Cardiac septum (tissue), 1 donor: ENCODE data around the gene SIK3. TPM values are rescaled to one million over a fixed set of nuclear protein-coding genes. Genes with fewer than 3 reads are reported as not detected.

Experiments
- DNase-seq: peaks from one replicate; pipeline ENCODE4 v3.0.0-alpha.2; 2020; ENCODE audit warnings: low spot score
- intact Hi-C: fragments of 100-400 bp; cut with DNase I; formaldehyde crosslinking; loops from one replicate; pipeline ENCODE4 v1.14.0; 2022
- total RNA-seq: library from RNA; stranded (reverse); fragmentation: NEBNext Ultra II Directional; extraction: Animal tissue kit (Norgen Biotek cat#: 25700); gene quantifications from one replicate; pipeline ENCODE4 v1.2.1, GENCODE V29; 2021
- donor health status: DM: no; HTN: no; CAD: no.

The SIK3 gene
- total RNA-seq, 1 donor from 2014 or later = 47.4 TPM

DNA sequence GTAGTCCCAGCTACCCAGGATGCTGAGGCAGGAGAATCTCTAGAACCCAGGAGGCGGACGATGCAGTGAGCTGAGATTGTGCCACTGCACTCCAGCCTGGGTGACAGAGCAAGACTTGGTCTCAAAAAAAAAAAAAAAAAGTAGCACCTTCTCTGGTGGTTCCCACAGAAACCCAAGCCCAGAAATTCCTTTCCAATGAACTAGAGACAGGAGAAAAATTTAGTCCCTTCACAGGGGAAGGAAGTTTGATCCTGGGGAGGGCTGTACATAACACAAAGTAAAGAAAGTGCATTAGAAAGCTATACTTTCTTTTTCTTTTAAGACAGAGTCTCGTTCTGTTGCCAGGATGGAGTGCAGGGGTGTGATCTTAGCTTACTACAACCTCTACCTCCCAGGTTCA lies 235.3 kb downstream of the SIK3 start:
- no peak for DNase-seq
- intact Hi-C loops = no loop called here

DNA sequence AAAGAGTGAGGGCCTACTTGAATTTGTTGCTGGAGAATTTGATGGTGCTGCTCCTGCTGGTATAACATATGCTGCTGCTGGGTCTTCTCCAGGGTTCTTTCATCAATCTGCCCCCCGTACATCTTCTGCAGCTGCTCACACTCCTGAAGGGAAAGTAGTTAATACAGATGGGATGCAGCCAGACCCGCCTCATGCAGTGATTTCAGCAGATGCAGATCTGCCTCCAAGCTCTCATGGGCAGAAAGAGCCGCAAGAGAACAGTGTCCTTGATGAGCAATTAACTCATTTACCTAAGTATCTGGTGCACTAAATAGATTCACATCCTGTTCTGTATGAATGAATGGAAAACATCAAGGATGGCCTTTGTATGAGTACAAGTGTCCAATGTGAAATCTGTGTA lies 236.0 kb downstream of the SIK3 start:
- DNase-seq = no peak
- intact Hi-C loops = no loop called here

DNA sequence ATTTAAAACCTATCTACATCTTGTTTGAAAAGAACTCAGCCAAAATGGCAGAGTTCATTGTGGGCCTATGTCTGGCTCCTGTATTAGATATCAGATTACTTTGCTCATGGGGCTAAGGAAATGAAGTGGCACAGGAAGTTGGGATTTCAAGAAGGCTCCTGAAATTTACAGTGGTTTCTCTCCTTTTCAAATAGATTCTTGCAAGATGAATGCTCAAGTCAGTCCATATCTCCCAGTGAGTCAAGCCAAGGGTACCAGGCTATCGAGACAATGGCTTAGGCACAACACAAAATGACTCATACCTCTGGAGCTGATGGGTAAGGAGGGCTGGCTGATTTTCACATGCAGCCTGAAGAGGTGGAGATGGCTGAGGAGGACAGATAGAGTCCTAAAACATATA lies 236.7 kb downstream of the SIK3 start:
- intact Hi-C loops = no loop called here
- no peak for DNase-seq

DNA sequence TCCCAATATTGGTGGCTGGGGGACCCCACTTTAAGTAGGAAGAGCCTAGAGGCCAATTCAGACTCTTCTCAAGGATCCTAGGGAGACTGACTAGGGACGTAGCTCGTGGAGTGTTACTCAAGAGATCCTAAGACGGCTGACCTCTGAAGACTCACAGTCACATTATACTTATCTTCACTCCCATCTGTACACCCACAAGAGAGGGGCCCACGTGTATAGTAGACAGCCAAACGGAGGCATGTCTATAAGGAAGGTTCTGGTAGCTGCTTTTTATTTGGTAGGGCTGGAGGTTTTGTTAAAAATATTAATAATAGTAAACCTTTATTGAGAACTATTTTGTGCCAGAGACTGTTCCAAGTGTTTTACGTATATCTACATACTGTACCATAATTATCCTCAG lies 237.9 kb downstream of the SIK3 start:
- intact Hi-C loops = no loop called here
- DNase-seq = no peak

DNA sequence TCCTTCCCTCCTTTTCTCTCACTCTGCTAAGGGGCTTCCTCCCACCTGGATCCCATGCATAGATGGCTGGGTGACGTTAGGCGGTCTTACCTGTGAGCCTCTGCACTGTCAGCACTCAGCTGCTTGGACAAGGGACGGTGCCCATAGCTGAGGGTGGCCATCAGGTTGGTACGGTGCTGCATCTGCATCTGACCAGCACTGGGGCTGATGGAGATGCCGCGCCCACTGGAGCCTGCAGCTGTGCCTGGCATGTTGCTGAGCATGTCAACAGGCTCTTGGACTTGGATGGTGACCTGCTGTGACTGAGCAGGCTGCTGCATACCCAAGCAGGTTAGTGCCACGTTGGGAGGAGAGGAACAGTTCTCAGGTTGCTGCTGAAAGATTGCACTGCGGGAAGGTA lies 239.1 kb downstream of the SIK3 start:
- no peak for DNase-seq
- intact Hi-C loops = no loop called here

DNA sequence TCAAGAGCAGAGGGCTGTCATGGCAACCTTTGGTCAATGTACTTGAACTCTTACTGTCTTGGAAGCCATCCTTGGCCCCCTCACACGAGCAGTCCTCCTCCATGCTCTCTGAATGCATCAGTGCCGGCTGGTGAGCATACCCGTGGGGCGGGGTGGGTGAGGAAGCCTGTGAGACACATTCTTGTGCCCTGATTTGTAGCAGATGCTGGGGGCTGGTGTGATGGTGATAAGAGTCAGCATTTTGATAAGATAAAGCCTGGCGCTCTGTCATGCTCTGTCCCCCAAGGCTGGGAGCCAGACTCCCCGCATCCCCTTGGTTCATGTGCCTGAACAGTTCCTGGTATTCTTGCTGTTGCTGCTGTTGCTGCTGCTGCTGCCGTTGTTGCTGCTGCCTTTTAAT lies 240.3 kb downstream of the SIK3 start:
- DNase-seq = no peak
- intact Hi-C loops = no loop called here

DNA sequence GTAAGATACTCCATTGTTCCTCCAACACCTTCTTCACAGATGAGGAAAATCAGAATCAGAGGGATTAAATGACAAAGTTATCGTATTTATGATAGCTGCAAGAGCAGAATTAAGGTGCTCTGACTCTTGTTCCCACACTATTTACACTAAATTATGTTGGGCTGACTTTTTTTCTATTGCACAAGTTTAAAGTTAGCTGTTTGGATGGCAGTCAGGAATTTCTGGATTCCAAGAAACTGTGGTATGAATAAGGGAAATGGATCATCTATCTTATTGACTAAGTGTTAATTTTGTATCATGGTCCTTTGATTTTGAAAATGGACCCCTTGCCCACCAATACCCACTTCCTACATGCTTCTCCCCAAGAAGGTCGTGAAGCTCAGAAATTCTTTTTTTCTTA lies 240.9 kb downstream of the SIK3 start:
- intact Hi-C loops = no loop called here
- no peak for DNase-seq

DNA sequence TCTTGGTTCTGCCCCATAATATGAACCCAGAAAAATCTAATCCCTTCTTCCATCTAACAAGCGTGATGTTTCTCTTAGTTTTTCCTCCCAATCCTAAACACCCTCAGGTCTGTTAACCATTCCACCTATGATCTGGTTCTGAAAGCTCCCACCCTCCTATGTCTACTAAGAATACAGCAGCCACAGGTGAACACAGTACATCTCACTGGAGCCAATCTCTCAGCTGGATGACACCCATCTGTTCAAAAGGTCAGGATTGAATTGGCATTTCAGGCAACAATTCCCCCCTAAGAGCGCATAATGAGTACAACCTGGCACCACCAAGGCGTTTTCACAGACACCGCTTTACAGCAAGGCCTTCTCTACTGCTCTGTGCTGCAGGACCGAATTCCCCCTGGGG lies 241.8 kb downstream of the SIK3 start:
- intact Hi-C loops = no loop called here
- DNase-seq = no peak

DNA sequence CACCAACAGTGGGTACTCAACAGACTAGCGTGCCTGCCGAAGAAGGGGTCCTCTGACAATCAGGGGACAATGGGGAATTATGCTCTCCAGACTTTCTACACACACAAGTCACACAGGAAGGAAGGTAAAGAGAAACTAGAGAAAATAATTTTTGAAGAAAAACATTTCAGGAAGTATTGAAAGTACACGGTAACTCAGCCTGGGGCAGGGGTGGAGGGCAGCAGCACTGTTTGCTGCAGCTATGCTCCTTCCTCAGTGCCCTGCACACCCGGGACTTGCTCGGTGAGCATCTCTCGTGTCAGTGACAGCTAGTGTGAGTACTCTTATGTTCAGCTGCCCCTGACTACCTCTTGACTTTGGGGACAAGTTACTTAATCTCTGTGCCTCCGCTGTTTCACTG lies 242.8 kb downstream of the SIK3 start:
- intact Hi-C loops = no loop called here
- DNase-seq = no peak

DNA sequence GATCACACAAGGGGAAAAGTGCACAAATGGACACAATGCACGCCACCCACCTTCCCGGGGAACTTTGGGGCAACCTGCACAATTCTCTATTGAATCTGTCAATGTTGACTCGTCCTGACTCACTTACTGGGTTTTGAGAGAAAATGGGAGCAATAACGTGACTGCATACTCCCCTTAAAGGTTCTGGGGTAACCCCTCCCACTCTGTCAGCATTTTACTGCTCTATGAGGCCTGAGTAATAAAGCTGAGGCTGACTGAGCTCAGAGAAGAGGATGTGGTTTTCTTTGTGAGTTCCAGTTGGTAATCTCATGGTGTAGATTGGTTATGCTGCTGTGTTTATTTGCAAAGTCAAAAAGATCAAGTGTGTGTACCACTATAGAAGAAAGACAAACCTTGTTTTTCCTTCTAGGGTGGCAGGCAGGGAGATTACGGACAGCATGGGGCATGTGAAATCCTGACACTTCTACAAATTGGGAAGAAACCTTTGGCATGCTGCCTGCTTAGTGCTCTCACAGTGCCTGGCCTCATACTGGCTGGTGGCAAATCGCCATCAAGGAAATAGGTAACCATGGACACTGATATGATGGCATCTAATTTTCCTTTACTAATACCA lies 244.7 kb downstream of the SIK3 start:
- intact Hi-C loops = no loop called here
- DNase-seq = no peak

DNA sequence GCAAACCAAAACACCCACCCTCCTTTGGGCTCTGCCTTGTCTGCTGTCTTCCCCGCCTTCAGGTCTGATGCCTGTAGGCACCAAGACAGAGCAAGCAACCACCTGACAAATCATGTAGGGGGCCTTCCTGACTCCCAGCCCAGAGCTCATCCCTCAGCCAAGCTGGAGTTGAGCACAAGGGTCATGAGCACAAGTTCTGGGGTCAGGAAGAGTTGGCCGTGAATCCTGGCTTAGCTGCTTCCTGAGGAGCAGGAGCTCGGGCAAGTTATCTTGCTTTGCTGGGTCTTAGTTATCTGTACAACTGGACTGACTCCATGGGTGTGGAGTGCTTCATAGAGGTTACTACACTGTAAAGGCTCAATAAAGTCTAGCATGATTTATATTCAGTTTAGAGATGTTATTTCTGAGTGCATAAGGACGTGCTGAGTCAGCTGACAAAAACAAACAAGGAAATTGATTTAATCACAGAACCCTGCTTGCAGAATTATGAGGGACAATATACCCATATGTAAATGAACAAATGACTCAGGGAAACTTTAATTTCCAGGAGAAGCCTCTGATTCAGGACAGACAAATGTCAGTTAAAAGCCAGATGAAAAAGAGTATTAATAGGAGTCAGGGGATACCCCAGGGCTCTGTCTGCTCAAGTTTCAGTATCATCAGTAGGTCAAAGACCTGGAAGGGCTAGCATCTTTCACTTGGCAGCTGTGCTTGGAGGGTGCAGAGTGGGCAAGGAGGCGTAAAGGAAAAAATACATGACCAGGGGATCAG lies 245.8 kb downstream of the SIK3 start:
- intact Hi-C loops = no loop called here
- no peak for DNase-seq

DNA sequence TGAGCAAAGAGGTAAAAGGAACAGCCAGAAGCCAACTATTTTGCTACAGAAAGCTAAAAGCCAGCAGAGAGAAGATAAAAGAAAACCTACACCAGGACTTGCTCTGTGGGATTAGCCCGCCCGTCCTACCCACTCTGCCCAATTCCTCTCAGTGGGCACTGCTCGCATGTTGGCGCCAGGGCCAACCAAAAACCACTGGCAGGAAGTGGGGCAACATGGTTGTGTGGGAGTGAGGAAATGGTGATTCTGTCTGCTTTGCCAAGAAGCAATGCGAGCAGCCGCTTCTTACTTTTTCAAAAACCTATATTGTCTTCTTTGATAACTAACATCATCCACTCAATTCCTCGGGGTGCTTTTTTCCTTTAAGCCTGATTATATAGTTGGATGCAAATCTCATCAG lies 246.6 kb downstream of the SIK3 start:
- no peak for DNase-seq
- intact Hi-C loops = no loop called here

DNA sequence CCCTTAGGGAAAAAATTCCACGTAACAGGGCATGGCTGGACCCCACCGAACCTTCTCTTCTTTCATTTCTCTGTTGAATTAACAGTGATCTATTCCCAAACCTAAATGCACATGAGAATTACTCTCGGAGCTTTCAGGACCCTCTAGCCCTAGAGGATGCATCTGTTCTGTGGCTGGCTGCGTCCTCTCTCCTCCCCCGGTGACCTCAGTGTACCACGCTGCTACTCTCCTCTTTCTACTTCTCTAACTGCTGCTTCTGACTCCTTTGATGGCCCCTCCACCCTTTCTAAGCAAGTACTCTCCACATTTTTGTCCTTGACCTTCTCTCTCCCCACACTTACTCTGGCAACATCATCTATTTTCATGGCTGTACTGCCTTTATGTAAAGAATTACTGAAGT lies 248.7 kb downstream of the SIK3 start:
- intact Hi-C loops = no loop called here
- no peak for DNase-seq

DNA sequence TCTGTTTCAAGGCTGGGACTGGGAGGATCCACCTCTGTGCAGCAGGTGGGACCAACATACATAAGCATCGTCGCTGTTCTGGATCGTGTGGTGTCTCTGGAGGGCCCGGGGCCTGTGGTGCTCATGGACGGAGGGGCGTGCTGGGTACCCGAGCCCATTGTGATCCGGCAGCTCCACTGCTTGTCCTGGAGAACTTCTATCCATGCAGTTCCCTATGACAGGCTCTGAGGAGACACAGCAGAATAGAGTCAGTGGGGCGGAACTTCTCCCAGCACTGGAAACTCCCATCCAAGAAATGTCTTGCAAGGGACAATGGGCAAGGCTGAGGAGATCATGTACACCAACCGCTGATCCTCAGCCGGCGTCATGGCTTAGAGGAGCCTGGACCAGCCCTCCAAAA lies 249.2 kb downstream of the SIK3 start:
- intact Hi-C loops = no loop called here
- DNase-seq = no peak

DNA sequence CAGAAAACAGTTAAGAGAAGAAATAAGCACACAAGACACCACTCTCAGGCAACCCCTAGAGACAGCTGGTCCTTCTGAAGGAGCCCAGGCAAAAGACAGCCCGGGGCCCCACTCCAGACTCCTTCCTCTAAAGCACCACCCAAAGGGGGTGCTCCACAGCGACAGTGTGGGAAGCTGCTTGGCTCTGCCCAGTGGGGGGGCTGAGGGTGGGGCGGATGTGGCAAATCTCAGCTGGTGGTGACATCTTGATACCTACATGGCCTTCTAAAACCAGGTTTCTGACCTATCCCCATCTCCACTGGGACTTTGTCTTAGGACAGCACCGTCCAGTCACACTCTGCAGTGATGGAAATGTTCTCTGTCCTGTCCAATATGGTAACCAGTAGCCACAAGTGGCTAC lies 250.6 kb downstream of the SIK3 start:
- no peak for DNase-seq
- intact Hi-C loops = no loop called here

DNA sequence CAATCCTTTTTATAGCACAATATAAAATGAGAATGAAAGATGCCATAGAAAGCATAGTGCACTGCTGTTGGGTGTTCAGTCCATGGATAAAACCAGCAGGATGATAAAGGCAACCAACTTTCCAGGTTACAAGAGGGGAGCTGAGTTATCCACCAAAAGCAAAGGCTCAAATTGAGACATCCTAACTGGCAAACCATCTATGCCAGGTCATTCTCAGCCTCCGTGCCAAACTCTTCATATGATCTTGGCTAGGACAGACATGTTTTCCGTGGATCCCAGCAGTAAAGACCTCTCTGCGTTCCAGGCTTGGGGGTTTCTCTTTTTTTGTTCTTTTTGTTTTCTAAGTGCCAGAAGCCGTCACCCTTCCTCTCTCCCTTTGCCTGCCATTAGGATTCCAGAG lies 253.5 kb downstream of the SIK3 start:
- intact Hi-C loops = no loop called here
- DNase-seq = no peak

DNA sequence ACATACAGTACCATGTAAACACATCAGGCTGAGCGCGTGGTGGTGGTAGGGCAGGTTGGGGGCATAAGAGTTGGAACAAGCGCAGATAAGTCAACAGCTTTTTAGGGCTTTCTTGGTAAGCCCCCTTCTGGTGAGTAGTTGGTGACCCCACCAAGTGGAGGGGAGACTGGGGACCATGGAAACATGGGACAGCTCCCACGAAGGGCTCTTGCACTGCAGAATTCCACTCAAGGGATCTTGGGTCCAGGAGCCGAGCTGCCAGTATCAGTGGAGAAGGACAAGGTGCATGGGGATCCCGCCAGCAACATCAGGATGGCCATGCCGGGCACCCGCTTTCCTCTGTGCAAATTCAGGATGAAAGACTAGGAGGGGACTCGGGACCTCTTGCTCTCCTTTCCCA lies 254.6 kb downstream of the SIK3 start:
- no peak for DNase-seq
- intact Hi-C loops = no loop called here

DNA sequence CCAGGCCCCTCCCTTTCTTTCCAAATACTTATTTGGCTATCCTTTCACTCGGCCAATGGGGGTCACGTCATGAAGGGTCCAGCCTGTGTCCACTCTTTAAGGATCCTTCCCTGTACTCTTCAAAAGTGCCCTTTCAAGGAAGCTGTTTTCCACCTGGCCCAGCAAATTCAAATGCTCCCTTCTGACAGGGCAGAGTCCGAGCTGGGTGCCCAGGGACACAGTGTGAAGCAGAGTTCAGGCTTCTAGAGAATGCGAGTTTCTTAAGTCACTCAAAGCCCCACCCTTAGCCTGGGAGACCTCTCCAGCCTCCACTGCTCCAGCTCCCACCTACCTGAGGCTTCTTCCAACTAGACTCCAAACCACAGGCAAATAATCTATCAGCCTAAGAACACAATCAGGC lies 255.3 kb downstream of the SIK3 start:
- no peak for DNase-seq
- intact Hi-C loops = no loop called here

DNA sequence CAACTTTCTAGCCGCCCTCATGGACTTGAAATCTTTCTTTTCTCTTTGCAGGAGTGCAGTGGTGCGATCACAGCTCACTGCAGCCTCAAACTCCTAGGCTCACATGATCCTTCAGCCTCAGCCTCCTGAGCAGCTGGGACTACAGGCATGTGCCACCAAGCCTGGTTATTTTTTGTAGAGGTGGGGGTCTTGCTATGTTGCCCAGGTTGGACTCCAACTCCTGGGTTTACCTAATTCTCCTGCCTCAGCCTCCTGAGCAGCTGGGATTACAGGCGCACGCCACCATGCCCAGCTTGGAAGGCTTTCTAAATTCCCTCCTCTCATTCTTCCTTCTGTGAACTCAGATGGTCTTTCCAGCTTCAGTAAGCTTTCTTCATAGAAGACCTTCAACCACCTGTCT lies 256.1 kb downstream of the SIK3 start:
- intact Hi-C loops = no loop called here

DNA sequence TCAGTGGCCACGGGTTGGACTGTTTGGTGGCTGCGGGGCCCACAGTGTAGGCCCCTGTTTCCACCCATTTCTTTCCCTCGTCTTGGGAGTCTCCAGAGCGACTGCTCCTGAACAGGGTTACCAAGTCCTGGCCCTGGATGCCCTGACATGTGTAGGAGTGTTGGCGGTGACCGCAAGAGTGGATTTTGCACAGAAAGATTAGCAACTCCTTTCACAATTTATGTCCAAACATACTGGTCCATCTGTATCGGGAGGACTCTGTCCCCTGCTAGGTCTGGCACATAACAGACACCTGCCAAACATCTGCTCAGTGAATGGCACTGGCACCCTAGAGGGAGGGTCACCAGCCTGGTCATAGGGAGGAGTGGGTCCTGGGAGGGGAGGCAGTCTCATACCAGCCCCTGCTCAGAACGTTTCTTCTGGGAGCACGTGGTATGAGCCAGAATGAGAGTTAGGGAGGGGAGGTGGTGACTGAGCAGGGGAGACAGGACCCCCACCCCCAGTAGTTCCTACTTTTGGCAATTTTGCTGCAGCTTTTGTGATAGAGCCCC lies 257.4 kb downstream of the SIK3 start:
- peak; percentile 12 for DNase-seq
- intact Hi-C loops = no loop called here

More for the DNA sequence above, 256.1 kb downstream of the SIK3 start:
- no peak for DNase-seq

DNA sequence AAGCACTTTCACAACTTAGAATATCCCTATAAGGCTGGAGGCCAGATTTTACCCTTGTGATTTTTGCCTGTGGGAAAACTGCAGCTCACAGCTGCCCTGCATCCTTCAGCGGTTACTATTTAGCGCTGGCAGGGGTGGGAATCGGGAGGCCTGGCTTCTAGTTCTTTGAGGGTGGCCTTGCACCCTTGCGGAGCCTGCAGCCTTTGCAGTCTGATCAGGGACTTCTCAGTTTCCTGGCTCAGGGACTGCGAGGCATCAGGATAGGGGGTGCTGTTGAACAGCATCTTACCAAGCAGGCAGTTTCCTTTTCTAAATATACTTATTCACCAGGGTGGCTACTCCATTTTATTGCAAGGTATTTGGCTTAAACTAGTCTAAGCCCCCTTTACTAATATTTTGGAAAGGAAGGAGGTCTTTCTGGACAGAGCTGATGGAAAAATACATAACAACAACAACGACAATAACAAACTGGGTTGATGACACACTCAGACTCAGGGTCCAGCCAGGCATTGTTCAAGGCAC lies 257.9 kb downstream of the SIK3 start:
- intact Hi-C loops = no loop called here
- DNase-seq = no peak
